Fibroblast of lung (primary cell): ENCODE data around the gene TBC1D22A. TPM values are rescaled to one million over a fixed set of nuclear protein-coding genes. Genes with fewer than 3 reads are reported as not detected.
A peak's percentile ranks its signal among the peaks of the same experiment; 100 is the strongest.

Experiments
- DNase-seq, 2 donors: peaks; one replicate each; pipeline versions ENCODE4 v3.0.0 to v3.0.0-alpha.2; 2010; ENCODE audit warnings: low read depth in 2 of 2
- H2AFZ ChIP-seq: 2 replicates; pipeline ENCODE4 v1.5.1; 2012; ENCODE audit warnings: low read length, control low read depth, inconsistent platforms
- H3K27ac ChIP-seq: 2 replicates; pipeline ENCODE4 v1.5.1; 2011; ENCODE audit warnings: low read length, control low read depth; ENCODE audit not compliant: insufficient read depth
- H3K27me3 ChIP-seq: 2 replicates; pipeline ENCODE4 v1.5.1; 2011; ENCODE audit warnings: mild to moderate bottlenecking, low read length; ENCODE audit not compliant: control insufficient read depth, insufficient read depth
- H3K36me3 ChIP-seq: 2 replicates; pipeline ENCODE4 v1.5.1; 2011; ENCODE audit warnings: low read length; ENCODE audit not compliant: control insufficient read depth, insufficient read depth
- H3K4me1 ChIP-seq: 2 replicates; pipeline ENCODE4 v1.5.1; 2011; ENCODE audit warnings: low read length; ENCODE audit not compliant: control insufficient read depth, insufficient read depth; ENCODE audit errors: extremely low read depth
- H3K4me2 ChIP-seq: 2 replicates; pipeline ENCODE4 v1.5.1; 2011; ENCODE audit warnings: low read length, control low read depth; ENCODE audit not compliant: insufficient read depth; ENCODE audit errors: extremely low read depth
- H3K4me3 ChIP-seq, 4 experiments: fragments of 200-600 bp in 1 of 4; sonication (generic) in 1 of 4; replicated peaks in 1 of 4; 2 replicates each; pipeline ENCODE4 v1.5.1; 2011 to 2016; ENCODE audit warnings: low read length in 4 of 4, low read depth in 3 of 4, mild to moderate bottlenecking in 3 of 4, control low read depth in 2 of 4, inconsistent platforms in 1 of 4, mixed read lengths in 1 of 4; ENCODE audit not compliant: insufficient read depth in 1 of 4; ENCODE audit errors: control extremely low read depth in 1 of 4
- H3K79me2 ChIP-seq: 2 replicates; pipeline ENCODE4 v1.5.1; 2012; ENCODE audit warnings: mild to moderate bottlenecking, low read length, inconsistent platforms; ENCODE audit not compliant: control insufficient read depth, insufficient read depth
- H3K9ac ChIP-seq: 2 replicates; pipeline ENCODE4 v1.5.1; 2011; ENCODE audit warnings: mild to moderate bottlenecking, low read length, control low read depth; ENCODE audit not compliant: insufficient read depth
- H3K9me3 ChIP-seq: 2 replicates; pipeline ENCODE4 v1.5.1; 2012; ENCODE audit warnings: low read depth, low read length; ENCODE audit not compliant: control insufficient read depth, insufficient read depth
- H4K20me1 ChIP-seq: 2 replicates; pipeline ENCODE4 v1.5.1; 2011; ENCODE audit warnings: low read length; ENCODE audit not compliant: control insufficient read depth, insufficient read depth; ENCODE audit errors: extremely low read depth
- EZH2 ChIP-seq: IDR thresholded peaks from 2 replicates; pipeline ENCODE4 v1.5.1; 2012; ENCODE audit warnings: low read length, control low read depth, mild to moderate bottlenecking; ENCODE audit errors: missing control alignments
- polyA plus RNA-seq, 2 donors: library from polyadenylated mRNA; depleted of rRNA in 1 of 2; stranded (reverse) in 1 of 2; unstranded in 1 of 2; fragments of >200 nt; gene quantifications; 2 replicates each; pipeline ENCODE4 v1.2.1, GENCODE V29; 2011 to 2012; ENCODE audit warnings: missing spikeins in 1 of 2
- total RNA-seq: library from RNA; depleted of rRNA; stranded (reverse); fragments of >200 nt; gene quantifications from 2 replicates; pipeline ENCODE4 v1.2.1, GENCODE V29; 2014
- TF ChIP-seq, protein P1 (sequence below), 2 donors: IDR thresholded peaks in 1 of 2; conservative IDR thresholded peaks in 1 of 2; 1 replicate in 1 of 2; 2 replicates in 1 of 2; pipeline ENCODE4 v1.5.1; 2011 to 2012; ENCODE audit warnings: low read length in 2 of 2, control low read depth in 1 of 2, inconsistent platforms in 1 of 2, low read depth in 1 of 2, mild to moderate bottlenecking in 1 of 2

TBC1D22A gene
- total and polyA plus RNA-seq, 2 donors (not counting 1 experiment from before 2014, with no cell fraction given): 11.6 to 17.6 TPM

DNA sequence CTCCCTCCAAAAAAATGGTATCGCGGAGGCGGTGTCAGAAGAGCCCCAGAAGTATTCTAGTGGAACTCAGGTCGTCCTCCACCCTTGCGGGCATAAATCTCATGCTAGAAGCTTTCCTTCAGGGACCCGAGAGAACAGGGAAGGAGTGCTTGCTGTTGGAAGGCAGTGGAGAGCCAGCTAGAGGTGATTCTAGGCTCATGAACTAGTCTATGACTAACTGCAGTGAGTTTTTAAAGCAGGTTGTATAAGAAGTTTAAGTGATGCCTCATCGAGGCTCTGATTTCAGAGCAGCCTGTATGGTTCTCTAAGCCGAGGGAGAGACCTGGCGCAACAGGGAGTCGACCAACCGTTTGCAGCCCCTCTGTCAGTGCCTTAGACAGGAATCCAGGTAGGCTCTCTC lies 85.7 kb downstream of the TBC1D22A start:
- no peak overlapping the region for H3K9ac ChIP-seq
- H3K27me3 ChIP-seq: no peaks in the 10 kb centered on the region
- H3K9me3 ChIP-seq: no peaks in the 10 kb centered on the region
- TF ChIP-seq, protein P1, sequence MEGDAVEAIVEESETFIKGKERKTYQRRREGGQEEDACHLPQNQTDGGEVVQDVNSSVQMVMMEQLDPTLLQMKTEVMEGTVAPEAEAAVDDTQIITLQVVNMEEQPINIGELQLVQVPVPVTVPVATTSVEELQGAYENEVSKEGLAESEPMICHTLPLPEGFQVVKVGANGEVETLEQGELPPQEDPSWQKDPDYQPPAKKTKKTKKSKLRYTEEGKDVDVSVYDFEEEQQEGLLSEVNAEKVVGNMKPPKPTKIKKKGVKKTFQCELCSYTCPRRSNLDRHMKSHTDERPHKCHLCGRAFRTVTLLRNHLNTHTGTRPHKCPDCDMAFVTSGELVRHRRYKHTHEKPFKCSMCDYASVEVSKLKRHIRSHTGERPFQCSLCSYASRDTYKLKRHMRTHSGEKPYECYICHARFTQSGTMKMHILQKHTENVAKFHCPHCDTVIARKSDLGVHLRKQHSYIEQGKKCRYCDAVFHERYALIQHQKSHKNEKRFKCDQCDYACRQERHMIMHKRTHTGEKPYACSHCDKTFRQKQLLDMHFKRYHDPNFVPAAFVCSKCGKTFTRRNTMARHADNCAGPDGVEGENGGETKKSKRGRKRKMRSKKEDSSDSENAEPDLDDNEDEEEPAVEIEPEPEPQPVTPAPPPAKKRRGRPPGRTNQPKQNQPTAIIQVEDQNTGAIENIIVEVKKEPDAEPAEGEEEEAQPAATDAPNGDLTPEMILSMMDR (conservative IDR thresholded peaks at IDR 0.05 in 1 of 2, IDR thresholded peaks at IDR 0.05 in 1 of 2; ENCODE audit: low read depth in 1 of 2, low read length in 2 of 2): no peak
- no peak for TF ChIP-seq EZH2
- DNase-seq: peak; percentile 15 to 56
- H3K4me3 ChIP-seq: no peak overlapping the region
- no peaks in the 10 kb centered on the region for H3K4me1 ChIP-seq
- H3K27ac ChIP-seq: no peak overlapping the region
- no peak overlapping the region for H2AFZ ChIP-seq
- H3K4me2 ChIP-seq: no peak overlapping the region
- H3K79me2 ChIP-seq: no peaks in the 10 kb centered on the region
- peaks cover 2% of the 10 kb centered on the region for H3K36me3 ChIP-seq
- no peaks in the 10 kb centered on the region for H4K20me1 ChIP-seq

DNA sequence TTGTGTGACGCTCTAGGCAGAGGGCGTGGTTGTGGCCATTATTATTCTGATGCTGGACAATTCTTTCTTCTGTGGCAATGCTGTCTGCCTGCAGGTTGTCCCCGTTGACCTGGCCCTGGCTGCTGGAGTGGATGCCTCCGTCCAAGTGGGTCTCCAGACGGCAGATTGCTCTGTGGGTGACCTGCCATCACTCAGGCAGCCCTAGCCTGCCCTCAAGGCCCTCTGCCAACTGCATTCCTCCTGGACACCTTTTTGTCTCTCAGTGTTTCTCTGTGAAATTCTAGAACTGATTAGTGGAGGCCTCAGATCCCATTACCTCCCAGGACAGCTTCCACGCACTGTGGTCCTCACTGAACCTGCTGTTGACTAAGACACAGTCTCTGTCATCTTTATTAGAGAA lies 86.7 kb downstream of the TBC1D22A start:
- H3K9ac ChIP-seq: no peak overlapping the region
- no peak for DNase-seq
- H3K36me3 ChIP-seq: peaks cover 2% of the 10 kb centered on the region
- TF ChIP-seq EZH2: no peak
- TF ChIP-seq, protein P1 (conservative IDR thresholded peaks at IDR 0.05 in 1 of 2, IDR thresholded peaks at IDR 0.05 in 1 of 2; ENCODE audit: low read depth in 1 of 2, low read length in 2 of 2): no peak
- H3K79me2 ChIP-seq: no peaks in the 10 kb centered on the region
- no peaks in the 10 kb centered on the region for H3K27me3 ChIP-seq
- no peak overlapping the region for H3K4me3 ChIP-seq
- no peak overlapping the region for H3K27ac ChIP-seq
- no peak overlapping the region for H2AFZ ChIP-seq
- H3K4me2 ChIP-seq: no peak overlapping the region
- no peaks in the 10 kb centered on the region for H4K20me1 ChIP-seq
- no peaks in the 10 kb centered on the region for H3K9me3 ChIP-seq
- no peaks in the 10 kb centered on the region for H3K4me1 ChIP-seq

DNA sequence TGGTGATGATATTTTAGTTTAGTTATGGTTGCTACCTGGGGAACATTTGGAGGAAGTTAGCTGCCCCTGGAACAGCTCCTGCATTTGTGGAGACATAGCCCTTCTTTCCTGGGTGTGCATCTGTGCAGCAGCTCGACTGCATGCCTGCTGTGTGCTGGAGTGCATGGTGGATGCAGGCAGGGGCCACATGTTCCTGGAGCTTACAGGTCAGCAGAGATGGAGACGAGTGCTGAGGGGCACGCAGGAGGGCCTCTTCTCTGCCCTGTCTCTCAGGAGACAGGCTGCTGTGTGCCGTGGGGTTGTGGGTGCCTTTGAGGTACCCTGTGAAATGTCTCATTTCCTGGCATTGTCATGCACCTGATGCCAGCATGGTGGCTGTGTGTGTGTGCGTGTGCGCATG lies 87.5 kb downstream of the TBC1D22A start:
- Histone ChIP-seq H3K36me3 (peaks cover 2% of the 10 kb centered on the region), H3K4me3 (no peak overlapping the region), H3K9me3 (no peaks in the 10 kb centered on the region), H3K4me1 (no peaks in the 10 kb centered on the region), H3K27me3 (no peaks in the 10 kb centered on the region), H3K79me2 (no peaks in the 10 kb centered on the region), H4K20me1 (no peaks in the 10 kb centered on the region), H3K4me2 (no peak overlapping the region), H2AFZ (no peak overlapping the region), H3K9ac (no peak overlapping the region), H3K27ac (no peak overlapping the region)
- no peak for DNase-seq
- TF ChIP-seq, protein P1 (conservative IDR thresholded peaks at IDR 0.05 in 1 of 2, IDR thresholded peaks at IDR 0.05 in 1 of 2; ENCODE audit: low read depth in 1 of 2, low read length in 2 of 2): no peak
- TF ChIP-seq EZH2: no peak
